GM12878 (cell line): ENCODE results near the gene MB21D2. TPM values are rescaled to one million over a fixed set of nuclear protein-coding genes. Genes with fewer than 3 reads are reported as not detected.

Experiments used
- ATAC-seq: fragments of 200-7000 bp; cut with Tn5 transposase; 3 replicates; pipeline ENCODE4 v1.9.1; 2020; ENCODE audit warnings: mild to moderate bottlenecking, moderate library complexity
- BruUV-seq: library from RNA; stranded (reverse); fragments of 400-500 nt; replicated peaks from 2 replicates; lab custom pipeline; 2021; lab: Mats Ljungman, UMichigan
- CTCF ChIA-PET: fragments of 300-600 bp; sonication (Branson Sonifier 250); formaldehyde crosslinking; extraction: SDS; loops from one replicate; lab custom pipeline; 2021; ENCODE audit warnings: inconsistent platforms; lab: Yijun Ruan, JAX
- POLR2A ChIA-PET: fragments of 350-600 bp; formaldehyde crosslinking; extraction: SDS; loops from one replicate; lab custom pipeline; 2021; ENCODE audit warnings: inconsistent platforms; lab: Charles Lee
- RAD21 ChIA-PET: fragments of 300-600 bp; sonication (Branson Sonifier 250); formaldehyde crosslinking; loops from one replicate; lab custom pipeline; 2023; ENCODE audit warnings: antibody characterized with exemption; ENCODE audit not compliant: unreplicated experiment; lab: Charles Lee
- SMC1A ChIA-PET: fragments of 300-600 bp; sonication (Branson Sonifier 250); formaldehyde crosslinking; loops from one replicate; lab custom pipeline; 2023; ENCODE audit not compliant: unreplicated experiment, uncharacterized antibody; lab: Charles Lee
- DNase-seq: peaks from one replicate; pipeline ENCODE4 v3.0.0-alpha.2; 2011; ENCODE audit warnings: low read depth, low spot score
- FAIRE-seq: peaks from 3 replicates; lab custom pipeline; 2011; peaks lifted over from hg19 to GRCh38; lab: Jason Lieb, UNC
- H2AFZ ChIP-seq: 2 replicates; pipeline ENCODE4 v1.6.0; 2011; ENCODE audit warnings: low read depth, low read length, control low read depth; ENCODE audit not compliant: control insufficient read depth
- H3K27ac ChIP-seq: 2 replicates; pipeline ENCODE4 v1.5.1; 2011; ENCODE audit warnings: control low read depth; ENCODE audit not compliant: control insufficient read depth, insufficient read depth
- H3K27me3 ChIP-seq, 2 experiments: replicated peaks in 1 of 2; 2 replicates each; pipeline versions ENCODE4 v1.6.0 to v1.6.1; 2011; ENCODE audit warnings: low read length in 1 of 2; ENCODE audit not compliant: control insufficient read depth in 2 of 2, insufficient read depth in 2 of 2
- H3K36me3 ChIP-seq, 2 experiments: 2 replicates each; pipeline ENCODE4 v1.5.1; 2011; ENCODE audit warnings: low read length in 1 of 2; ENCODE audit not compliant: control insufficient read depth in 2 of 2, insufficient read depth in 2 of 2
- H3K4me1 ChIP-seq: 2 replicates; pipeline ENCODE4 v1.6.1; 2011; ENCODE audit warnings: mild to moderate bottlenecking, low read length, moderate library complexity, mixed read lengths; ENCODE audit not compliant: control insufficient read depth, insufficient read depth
- H3K4me2 ChIP-seq: 2 replicates; pipeline ENCODE4 v1.6.0; 2011; ENCODE audit warnings: control low read depth; ENCODE audit not compliant: control insufficient read depth, insufficient read depth
- H3K4me3 ChIP-seq: fragments of 200-600 bp; sonication (generic); 2 replicates; pipeline ENCODE4 v1.5.1; 2016
- H3K79me2 ChIP-seq: 2 replicates; pipeline ENCODE4 v1.6.0; 2011; ENCODE audit warnings: low read length; ENCODE audit not compliant: control insufficient read depth, insufficient read depth
- H3K9ac ChIP-seq: 2 replicates; pipeline ENCODE4 v1.8.0; 2011; ENCODE audit warnings: low read length, control low read depth, mixed read lengths; ENCODE audit not compliant: control insufficient read depth, insufficient read depth
- H3K9me3 ChIP-seq: replicated peaks from 3 replicates; pipeline ENCODE4 v1.5.1; 2011; ENCODE audit warnings: mild to moderate bottlenecking, low read length; ENCODE audit not compliant: control insufficient read depth, insufficient read depth
- H4K20me1 ChIP-seq: 2 replicates; pipeline ENCODE4 v1.6.0; 2011; ENCODE audit not compliant: control insufficient read depth, insufficient read depth
- CEBPB ChIP-seq, 2 experiments: fragments of 150-350 bp in 1 of 2; IDR thresholded peaks; 2 replicates each; pipeline ENCODE4 v1.6.1; 2012 to 2014; ENCODE audit warnings: low read depth in 2 of 2, low read length in 2 of 2, borderline replicate concordance in 1 of 2, inconsistent platforms in 1 of 2
- CEBPZ ChIP-seq: fragments of 150-350 bp; IDR thresholded peaks from 2 replicates; pipeline ENCODE4 v1.6.1; 2016; ENCODE audit warnings: low read depth, low read length
- CUX1 ChIP-seq: IDR thresholded peaks from 2 replicates; pipeline ENCODE4 v1.6.1; 2012; ENCODE audit warnings: improper control_type of control experiment, low read depth, low read length; ENCODE audit not compliant: insufficient replicate concordance
- ESRRA ChIP-seq: IDR thresholded peaks from 2 replicates; pipeline ENCODE4 v1.6.1; 2012; ENCODE audit warnings: mild to moderate bottlenecking, low read length, improper control_type of control experiment
- GATAD2B ChIP-seq: fragments of 450-650 bp; conservative IDR thresholded peaks from 2 replicates; pipeline ENCODE4 v1.6.1; 2017; ENCODE audit warnings: low read depth, mild to moderate bottlenecking, moderate library complexity
- IRF3 ChIP-seq: fragments of 450-650 bp; IDR thresholded peaks from 2 replicates; pipeline ENCODE4 v1.6.1; 2014; ENCODE audit warnings: mild to moderate bottlenecking
- MYB ChIP-seq: fragments of 150-350 bp; IDR thresholded peaks from 2 replicates; pipeline ENCODE4 v1.6.1; 2014; ENCODE audit warnings: mild to moderate bottlenecking, low read depth, low read length, borderline replicate concordance
- PRDM15 ChIP-seq: fragments of 450-650 bp; formaldehyde crosslinking; IDR thresholded peaks from 2 replicates; pipeline ENCODE4 v1.4.0; 2020; ENCODE audit warnings: mild to moderate bottlenecking, moderate library complexity
- SREBF2 ChIP-seq: IDR thresholded peaks from 2 replicates; pipeline ENCODE4 v1.6.1; 2012; ENCODE audit warnings: mild to moderate bottlenecking, low read length
- ZNF207 ChIP-seq: fragments of 450-650 bp; IDR thresholded peaks from 2 replicates; pipeline ENCODE4 v1.6.1; 2014; ENCODE audit warnings: antibody characterized with exemption, mild to moderate bottlenecking, borderline replicate concordance
- WGBS: methylation state at CpG from one replicate; pipeline ENCODE4 v1.1.6; 2016; ENCODE audit warnings: low lambda C conversion rate; ENCODE audit not compliant: insufficient replicate concordance, insufficient coverage; ENCODE audit errors: missing lambda C conversion rate; 5-methylcytosine and 5-hydroxymethylcytosine counted together
- in situ Hi-C: fragments of 300-500 bp; cut with MboI; formaldehyde crosslinking; loops from 9 replicates; pipeline ENCODE4 v1.14.3; 2018; ENCODE audit warnings: mixed read lengths
- intact Hi-C: fragments of 100-400 bp; cut with micrococcal nuclease; formaldehyde crosslinking; loops from one replicate; pipeline ENCODE4 v1.14.2; 2022; ENCODE audit not compliant: unreplicated experiment
- polyA plus RNA-seq, 11 experiments: library from polyadenylated mRNA; depleted of rRNA in 4 of 11; unstranded in 6 of 11; stranded (reverse) in 5 of 11; fragments of >200 nt; fragmentation: Nextera tagmentation in 4 of 11; fragmentation: Illumina TruSeq in 1 of 11; extraction: Ambion mirVana in 4 of 11; extraction: Trizol in 1 of 11; gene quantifications; 1 replicate in 1 of 11; 2 replicates in 10 of 11; pipeline versions ENCODE4 v1.2.1 to v1.2.3, GENCODE V29; 2011 to 2016; ENCODE audit warnings: inconsistent platforms in 2 of 11, missing spikeins in 2 of 11, low read depth in 1 of 11
- total RNA-seq, 4 experiments: library from RNA; depleted of rRNA in 3 of 4; stranded (reverse); fragments of >200 nt in 3 of 4; fragmentation: Illumina TruSeq in 1 of 4; extraction: Trizol in 1 of 4; gene quantifications; 2 replicates each; pipeline versions ENCODE4 v1.2.1 to v1.2.3, GENCODE V29; 2013 to 2021

The MB21D2 gene
- total and polyA plus RNA-seq, 10 of the 15 experiments (the other 5 are each of a cell fraction or from before 2014, with no cell fraction given) = 7.9 to 21.2 (median 15.3) TPM

GRCh38 chr3:192923731-192924130 lies 6.1 kb upstream of the MB21D2 start:
- Histone ChIP-seq H3K36me3 (no peaks in the 10 kb centered on the region), H3K27ac (no peak overlapping the region), H3K9me3 (no peaks in the 10 kb centered on the region), H3K79me2 (no peaks in the 10 kb centered on the region), H3K9ac (no peak overlapping the region), H3K27me3 (no peaks in the 10 kb centered on the region), H3K4me1 (no peaks in the 10 kb centered on the region), H3K4me3 (no peak overlapping the region), H4K20me1 (no peaks in the 10 kb centered on the region), H2AFZ (no peak overlapping the region), H3K4me2 (no peak overlapping the region)
- BruUV-seq = no TSS peak
- ChIA-PET SMC1A (interaction anchor here (0.8 to 13.5 kb wide), 8 partner anchors 8 to 106 kb away, joined by 3 to 472 read pairs (median 4); no protein-coding TSS in a partner anchor), POLR2A (no interaction called here), RAD21 (interaction anchor here (1.1 to 2.0 kb wide), 2 partner anchors 110 to 117 kb away, joined by 3 to 5 read pairs; no protein-coding TSS in a partner anchor), CTCF (interaction anchor here (1.1 to 13.3 kb wide), 2 partner anchors 109 to 121 kb away, joined by 3 to 440 read pairs; no protein-coding TSS in a partner anchor)
- in situ Hi-C loops = no loop called here
- whole genome bisulfite sequencing = 66% methylated on average over 2 of the region's 2 CpGs
- DNase-seq (no peak), FAIRE-seq (no peak), ATAC-seq (no peak)
- intact Hi-C loops = no loop called here
- TF ChIP-seq ZNF207 = no peak
- TF ChIP-seq MYB = no peak
- TF ChIP-seq GATAD2B = no peak
- TF ChIP-seq IRF3 = no peak
- no peak for TF ChIP-seq SREBF2
- no peak for TF ChIP-seq CUX1
- no peak for TF ChIP-seq CEBPB (IDR thresholded peaks at IDR 0.05; ENCODE audit: borderline replicate concordance in 1 of 2, low read depth in 2 of 2, low read length in 2 of 2)
- TF ChIP-seq CEBPZ = no peak
- TF ChIP-seq ESRRA = no peak
- no peak for TF ChIP-seq PRDM15 (CRISPR knock-in tag)
